ENCODE measurements around the gene ZNF660.

DNA sequence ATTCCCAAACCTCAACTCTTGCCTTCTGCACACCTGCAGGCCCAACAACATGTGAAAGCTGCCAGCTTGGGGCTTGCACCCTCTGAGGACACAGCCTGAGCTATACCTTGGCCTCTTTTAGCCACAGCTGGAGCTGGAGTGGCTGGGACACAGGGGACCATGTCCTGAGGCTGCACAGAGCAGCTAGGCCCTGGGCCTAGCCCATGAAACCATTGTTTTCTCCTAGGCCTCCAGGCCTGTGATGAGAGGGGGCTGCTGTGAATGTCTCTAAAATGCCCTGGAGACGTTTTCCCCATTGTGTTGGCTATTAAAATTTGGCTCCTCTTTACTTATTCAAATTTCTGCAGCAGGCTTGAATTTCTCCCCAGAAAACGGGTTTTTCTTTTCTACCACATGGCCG, 22.6 kb upstream of the ZNF660 start:
- TF ChIP-seq POLR2A (IDR thresholded peaks at IDR 0.05): no peak
- TF ChIP-seq, protein P1, sequence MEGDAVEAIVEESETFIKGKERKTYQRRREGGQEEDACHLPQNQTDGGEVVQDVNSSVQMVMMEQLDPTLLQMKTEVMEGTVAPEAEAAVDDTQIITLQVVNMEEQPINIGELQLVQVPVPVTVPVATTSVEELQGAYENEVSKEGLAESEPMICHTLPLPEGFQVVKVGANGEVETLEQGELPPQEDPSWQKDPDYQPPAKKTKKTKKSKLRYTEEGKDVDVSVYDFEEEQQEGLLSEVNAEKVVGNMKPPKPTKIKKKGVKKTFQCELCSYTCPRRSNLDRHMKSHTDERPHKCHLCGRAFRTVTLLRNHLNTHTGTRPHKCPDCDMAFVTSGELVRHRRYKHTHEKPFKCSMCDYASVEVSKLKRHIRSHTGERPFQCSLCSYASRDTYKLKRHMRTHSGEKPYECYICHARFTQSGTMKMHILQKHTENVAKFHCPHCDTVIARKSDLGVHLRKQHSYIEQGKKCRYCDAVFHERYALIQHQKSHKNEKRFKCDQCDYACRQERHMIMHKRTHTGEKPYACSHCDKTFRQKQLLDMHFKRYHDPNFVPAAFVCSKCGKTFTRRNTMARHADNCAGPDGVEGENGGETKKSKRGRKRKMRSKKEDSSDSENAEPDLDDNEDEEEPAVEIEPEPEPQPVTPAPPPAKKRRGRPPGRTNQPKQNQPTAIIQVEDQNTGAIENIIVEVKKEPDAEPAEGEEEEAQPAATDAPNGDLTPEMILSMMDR (IDR thresholded peaks at IDR 0.05): no peak
